ENCODE data around the gene DNAJC2. TPM values are rescaled to one million over a fixed set of nuclear protein-coding genes. Genes with fewer than 3 reads are reported as not detected.

DNAJC2 gene
- total RNA-seq: 10 to 100 TPM; 16.0 to 20.1 TPM
- long read RNA-seq, donor 1, partial matches to known transcripts: 9 of 10 reads
- long read RNA-seq, donor 1, other reads (novel, unspliced or antisense): 1 of 10 reads
- long read RNA-seq, donor 2, partial matches to known transcripts: 25 of 30 reads
- long read RNA-seq, donor 2, other reads (novel, unspliced or antisense): 3 of 30 reads

GRCh38 chr7:103344453-103345149, at the start of gene DNAJC2:
DNAJC2 (minus strand) TSS chr7:103344767; CDS start chr7:103344622, 145 bp downstream.
- peak; percentile 95 for DNase-seq (ENCODE audit: low spot score)
- intact Hi-C loops (cut with DNase I): loop anchor here in 1 of 2 donors (10.0 kb wide), 1 partner anchor 1060 kb away; the partner anchor contains the start of gene SH2B2

DNA sequence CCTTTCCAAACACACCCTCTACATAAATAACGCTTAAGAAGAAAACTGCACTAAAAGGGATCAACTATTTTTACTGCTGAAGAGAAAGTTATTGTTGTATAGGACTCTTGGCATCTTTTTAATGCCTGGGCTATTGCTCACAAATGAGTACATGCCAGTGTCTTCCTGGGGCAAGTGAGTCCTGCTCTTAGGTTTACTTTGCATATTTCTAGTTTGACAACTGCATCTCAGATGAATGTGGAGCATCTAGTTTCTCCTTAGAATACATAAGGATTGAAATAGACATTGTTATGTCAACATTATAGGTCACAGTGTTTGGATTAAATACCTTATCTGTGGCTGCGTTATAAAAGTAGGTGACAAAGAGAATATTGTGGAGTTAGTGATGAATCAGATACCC, 47.4 kb upstream of the DNAJC2 start:
- intact Hi-C loops (cut with DNase I): no loop called here
- DNase-seq (ENCODE audit: low spot score): no peak

GRCh38 chr7:103391150-103391549, 46.6 kb upstream of the DNAJC2 start:
- intact Hi-C loops (cut with DNase I): no loop called here
- DNase-seq (ENCODE audit: low spot score): no peak

GRCh38 chr7:103389263-103389662, 44.7 kb upstream of the DNAJC2 start:
- intact Hi-C loops (cut with DNase I): no loop called here
- no peak for DNase-seq (ENCODE audit: low spot score)

DNA sequence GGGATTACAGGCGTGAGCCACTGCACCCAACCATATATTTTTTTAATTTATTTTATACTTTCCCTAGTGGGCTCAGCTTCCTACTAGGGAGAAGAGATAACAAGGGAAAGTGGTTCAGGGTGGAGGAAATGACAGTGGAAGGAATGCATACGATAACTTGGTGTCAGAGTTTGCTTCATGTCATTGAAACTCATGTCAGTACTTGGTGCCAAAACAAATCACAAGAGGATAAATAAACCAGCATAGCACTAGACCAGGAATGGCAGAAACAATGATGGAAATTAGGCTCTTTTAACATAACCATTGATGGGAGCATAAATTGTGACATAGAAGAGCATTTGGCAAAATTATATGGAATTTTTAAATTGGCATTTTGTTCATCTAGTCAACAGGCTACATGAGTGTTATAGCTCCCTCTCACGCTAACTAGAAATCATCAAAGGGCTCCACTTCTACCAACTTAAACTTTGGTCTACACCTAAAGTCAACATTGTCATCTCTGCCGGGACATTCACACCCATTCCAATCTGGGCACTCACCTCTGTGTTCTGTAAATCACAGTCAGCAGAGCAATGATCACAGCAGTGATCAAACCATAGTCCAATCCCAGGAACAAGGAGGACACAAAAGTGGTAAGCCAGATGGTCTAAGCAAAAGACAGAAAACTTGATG, 44.0 kb upstream of the DNAJC2 start:
- intact Hi-C loops (cut with DNase I): no loop called here
- DNase-seq (ENCODE audit: low spot score): no peak

DNA sequence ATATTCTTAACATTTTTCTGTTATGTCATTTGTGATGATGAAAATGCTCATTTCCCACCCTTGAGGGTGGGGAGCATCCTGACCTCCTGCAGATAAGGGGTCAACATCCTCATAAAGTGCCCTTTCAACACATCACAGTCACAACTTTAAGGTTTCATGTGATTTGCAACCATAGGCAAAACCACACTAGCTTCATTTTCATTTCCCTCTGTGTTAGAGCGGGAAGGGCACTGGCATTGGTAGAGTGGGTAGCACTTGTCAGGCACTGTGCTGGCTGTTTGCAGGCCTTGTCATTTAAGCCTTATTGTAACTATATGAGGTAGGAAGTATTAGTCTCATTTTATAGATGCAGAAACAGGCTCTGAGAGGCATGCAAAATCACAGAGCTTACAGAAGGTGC, 42.7 kb upstream of the DNAJC2 start:
- intact Hi-C loops (cut with DNase I): no loop called here
- no peak for DNase-seq (ENCODE audit: low spot score)

- no peak for DNase-seq (ENCODE audit: low spot score)
- intact Hi-C loops (cut with DNase I): no loop called here
Measured at GRCh38 chr7:103382032-103382402, 37.5 kb upstream of the DNAJC2 start.

DNA sequence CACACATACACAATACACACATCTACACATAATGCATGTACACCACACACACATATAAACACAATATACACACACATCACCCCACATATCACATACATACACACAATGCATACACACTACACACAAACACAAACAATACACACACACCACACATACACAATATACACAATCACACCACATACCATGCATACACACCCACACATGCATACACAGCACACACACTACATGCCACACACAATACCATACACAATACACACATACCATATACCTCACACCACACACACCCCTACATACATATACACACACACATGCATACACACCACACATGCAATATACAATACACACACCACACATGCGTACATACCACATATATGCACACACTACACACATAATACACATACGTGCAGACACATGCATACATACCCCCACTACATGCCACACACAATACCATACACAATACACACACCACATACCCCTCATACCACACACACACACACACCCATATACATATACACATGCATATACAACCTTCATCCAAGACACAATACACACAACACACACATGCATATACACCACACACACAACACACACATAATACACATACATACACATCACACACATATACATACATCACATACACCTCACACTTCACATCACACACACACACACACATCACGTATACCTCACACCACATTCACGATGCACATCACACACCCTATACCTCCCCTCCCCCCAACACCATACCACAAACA, 36.9 kb upstream of the DNAJC2 start:
- intact Hi-C loops (cut with DNase I): no loop called here
- no peak for DNase-seq (ENCODE audit: low spot score)

- DNase-seq (ENCODE audit: low spot score): no peak
- intact Hi-C loops (cut with DNase I): no loop called here
Measured at GRCh38 chr7:103380395-103381191, 36.0 kb upstream of the DNAJC2 start.

DNA sequence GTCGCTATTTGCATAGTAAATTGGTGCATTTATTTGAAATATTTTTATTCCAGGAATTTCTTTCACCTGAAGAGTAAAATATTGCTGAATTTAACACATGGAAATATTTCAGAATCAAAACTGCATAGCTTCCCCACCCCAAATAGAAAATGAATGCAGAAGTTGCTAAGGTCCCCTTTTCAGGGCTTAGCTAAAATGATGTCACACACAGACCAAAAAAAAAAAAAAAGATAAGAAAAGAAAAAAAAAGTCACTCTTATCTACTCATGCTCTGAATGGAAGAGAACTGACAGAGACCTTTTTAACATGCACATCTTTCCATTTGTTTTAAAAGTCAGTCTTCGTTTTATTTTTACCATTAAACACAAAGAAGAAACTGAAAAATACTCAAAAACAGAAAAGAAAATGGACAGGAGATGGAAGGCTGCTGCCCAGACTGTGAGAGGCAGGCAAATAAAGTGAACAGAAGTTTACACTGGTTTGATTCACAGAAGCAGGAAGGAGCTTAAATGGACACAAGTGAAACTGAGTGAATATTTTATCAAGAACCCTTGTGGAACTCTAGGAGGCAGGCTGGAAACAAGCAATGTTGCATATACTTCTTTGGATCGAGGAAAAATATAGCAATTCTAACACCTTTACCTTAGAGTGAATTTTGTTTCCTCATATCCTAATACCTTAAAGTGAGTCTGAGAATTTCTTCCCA, 34.9 kb upstream of the DNAJC2 start:
- intact Hi-C loops (cut with DNase I): no loop called here
- no peak for DNase-seq (ENCODE audit: low spot score)

DNA sequence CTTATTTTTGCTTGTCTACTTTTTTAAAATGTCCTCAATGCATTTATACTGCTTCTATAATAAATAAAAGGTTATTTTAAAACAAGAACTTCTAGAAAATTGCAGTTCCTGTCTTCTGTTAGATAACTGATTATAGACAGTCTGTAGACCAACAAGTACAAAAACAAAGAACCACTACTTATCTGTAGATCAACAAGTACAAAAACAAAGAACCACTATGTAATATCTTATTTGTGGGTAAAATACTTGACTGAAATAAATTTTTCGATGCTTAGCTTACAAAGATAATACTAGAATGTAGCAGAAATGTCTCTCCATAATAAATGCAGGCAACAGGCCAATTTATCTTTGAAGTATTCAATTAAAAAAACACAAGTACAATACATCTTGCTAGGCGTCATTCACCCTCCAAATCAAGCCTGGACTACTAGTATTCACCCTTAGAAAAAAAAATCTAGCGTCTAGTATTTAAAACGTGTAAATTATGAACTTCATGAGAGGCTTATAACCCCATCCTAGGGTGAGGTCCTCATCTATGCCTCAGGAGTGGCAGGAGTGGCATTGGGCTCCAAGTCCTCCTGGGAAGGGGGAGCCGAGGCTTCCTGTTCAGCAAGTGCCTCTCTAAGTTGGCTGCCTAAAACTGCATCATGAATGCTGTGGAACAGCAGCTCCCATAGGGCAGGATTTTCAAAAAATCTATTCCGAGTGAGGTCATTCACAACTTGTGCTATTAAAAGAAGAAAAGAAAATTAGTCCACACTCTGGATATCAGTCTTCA, 29.5 kb upstream of the DNAJC2 start:
- DNase-seq (ENCODE audit: low spot score): no peak
- intact Hi-C loops (cut with DNase I): no loop called here

- no peak for DNase-seq (ENCODE audit: low spot score)
- intact Hi-C loops (cut with DNase I): no loop called here
Measured at GRCh38 chr7:103369432-103369831, 24.9 kb upstream of the DNAJC2 start.

DNA sequence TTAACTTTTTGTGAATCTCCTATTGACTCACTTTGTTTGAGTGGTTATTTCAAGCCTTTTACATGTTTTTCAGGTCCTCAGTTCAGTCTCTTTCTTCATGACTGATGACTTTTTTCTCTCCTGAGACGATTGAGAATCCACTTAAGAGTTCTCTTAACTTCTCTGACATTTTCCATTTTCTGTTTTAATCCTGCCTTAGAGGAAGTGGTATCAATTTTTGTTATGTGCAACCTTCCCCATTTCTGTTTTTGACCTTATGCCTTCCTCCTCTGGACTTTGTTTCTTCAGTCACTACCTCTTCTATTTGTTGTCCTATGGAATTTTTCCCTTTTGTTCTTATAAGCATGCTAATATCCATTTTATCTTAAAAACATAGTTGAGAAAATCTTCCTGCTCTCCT, 5.2 kb upstream of the DNAJC2 start:
- intact Hi-C loops (cut with DNase I): loop anchor here in 1 of 2 donors (10.0 kb wide), 1 partner anchor 1065 kb away; the partner anchor contains the start of gene SH2B2
- no peak for DNase-seq (ENCODE audit: low spot score)

DNA sequence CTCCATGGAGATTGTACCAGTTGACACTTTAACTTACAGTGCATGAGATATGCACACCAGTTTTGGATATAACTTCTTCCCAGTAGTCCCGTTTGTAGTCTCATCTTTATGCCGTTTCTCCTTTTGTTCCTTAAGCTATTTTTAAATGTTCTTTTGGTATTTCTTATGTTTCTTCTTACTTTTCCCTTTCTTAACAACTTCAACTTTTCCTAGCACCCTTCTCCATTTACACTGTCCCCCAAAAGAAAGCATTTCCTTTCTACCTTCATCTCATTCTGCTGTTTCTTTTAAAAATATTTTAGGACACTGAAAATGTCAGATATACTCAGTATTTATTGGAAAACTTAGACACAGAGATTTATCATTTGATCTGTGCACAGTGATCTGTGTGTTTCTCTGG, 4.4 kb upstream of the DNAJC2 start:
- DNase-seq (ENCODE audit: low spot score): no peak
- intact Hi-C loops (cut with DNase I): loop anchor here in 1 of 2 donors (10.0 kb wide), 1 partner anchor 1064 kb away; the partner anchor contains the start of gene SH2B2

DNA sequence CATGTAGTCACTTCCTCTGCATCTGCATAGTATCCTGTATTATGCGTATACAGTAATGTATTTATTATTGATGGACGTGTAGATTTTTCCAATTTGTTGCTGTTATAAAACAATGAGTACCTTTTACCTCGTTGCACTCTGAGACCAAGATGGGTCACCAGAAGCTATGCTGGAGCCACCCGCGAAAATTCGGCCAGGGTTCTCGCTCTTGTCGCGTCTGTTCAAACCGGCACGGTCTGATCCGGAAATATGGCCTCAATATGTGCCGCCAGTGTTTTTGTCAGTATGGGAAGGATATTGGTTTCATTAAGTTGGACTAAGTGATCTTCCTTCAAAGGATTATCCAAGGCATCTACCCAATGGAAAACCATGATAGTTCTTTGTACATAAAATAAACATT, 3.9 kb upstream of the DNAJC2 start:
- intact Hi-C loops (cut with DNase I): loop anchor here in 1 of 2 donors (10.0 kb wide), 1 partner anchor 1064 kb away; the partner anchor contains the start of gene SH2B2
- no peak for DNase-seq (ENCODE audit: low spot score)

- intact Hi-C loops (cut with DNase I): loop anchor here in 1 of 2 donors (10.0 kb wide), 1 partner anchor 1063 kb away; the partner anchor contains the start of gene SH2B2
- peak; percentile 91 for DNase-seq (ENCODE audit: low spot score)
Measured at GRCh38 chr7:103347507-103348267, 3.1 kb upstream of the DNAJC2 start, which contains the start of gene PSMC2. PSMC2 (plus strand) TSS chr7:103347643; CDS start chr7:103347712, 69 bp downstream.

- intact Hi-C loops (cut with DNase I): loop anchor here in 1 of 2 donors (10.0 kb wide), 1 partner anchor 1062 kb away; the partner anchor contains the start of gene SH2B2
- DNase-seq (ENCODE audit: low spot score): no peak
Measured at GRCh38 chr7:103346396-103346795, 1.8 kb upstream of the DNAJC2 start.
